Measurements from ENCODE around the gene TPM1.

GRCh38 chr15:63052077-63052841 is 9.7 kb downstream of the TPM1 start:
- TF ChIP-seq CTCF (IDR thresholded peaks at IDR 0.05), result no peak
- no peak for TF ChIP-seq POLR2A (IDR thresholded peaks at IDR 0.05)
- TF ChIP-seq EP300 (IDR thresholded peaks at IDR 0.05), result no peak

Measured in suprapubic skin (tissue), 3 donors.